Measurements from ENCODE around the gene LIMA1. TPM values are rescaled to one million over a fixed set of nuclear protein-coding genes. Genes with fewer than 3 reads are reported as not detected.
"Not testable (repeated sequence)": the region's sequence is repeated elsewhere in the genome, so short reads cannot be mapped to it uniquely, and the experiment has no call there.

Gene LIMA1
- total and polyA plus RNA-seq, 4 experiments from 2014 or later, result 4.9 to 14.9 (median 12.0) TPM

DNA sequence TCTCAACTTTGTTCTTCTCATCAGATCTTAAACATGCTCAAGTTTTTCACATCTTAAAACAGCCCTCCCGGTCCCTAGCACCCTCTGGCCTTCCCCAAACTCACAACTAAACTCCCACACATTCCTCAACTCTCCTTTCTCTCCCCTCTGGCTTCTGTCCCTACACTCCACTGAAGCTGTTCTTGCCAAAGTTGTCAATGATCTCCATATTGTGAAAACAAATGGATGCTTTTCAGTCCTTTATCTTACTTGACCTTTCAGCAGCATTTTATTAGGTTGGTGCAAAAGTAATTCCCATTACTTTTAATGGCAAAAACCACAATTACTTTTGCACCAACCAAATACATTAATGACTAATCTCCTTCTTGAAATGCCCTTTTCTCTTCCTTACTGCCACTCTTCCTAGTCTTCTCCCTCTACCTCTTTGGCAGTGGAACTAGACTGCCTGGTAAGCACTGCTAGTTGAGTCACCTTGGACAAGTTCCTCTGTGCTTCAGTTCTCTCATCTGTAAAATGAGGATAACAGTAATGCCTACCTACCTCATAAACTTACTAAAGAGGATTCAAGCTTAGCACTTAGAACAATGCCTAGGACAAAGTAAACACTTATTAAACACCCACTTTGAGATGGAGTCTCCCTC lies 132.2 kb downstream of the LIMA1 start:
- peak overlapping the region in 5 of 7 donors; percentile 5 to 71 (median 63) for H3K27ac Mint-ChIP-seq
- ChIA-PET POLR2A (ENCODE audit: partially characterized antibody) (no interaction called here), CTCF (ENCODE audit: partially characterized antibody) (no interaction called here)
- peaks cover 0 to 3% of the 10 kb centered on the region in 2 donors for H3K36me3 Mint-ChIP-seq
- no peaks in the 10 kb centered on the region for H3K9me3 Mint-ChIP-seq
- H3K4me3 Mint-ChIP-seq, result no peak overlapping the region
- H3K9me3 ChIP-seq (ENCODE audit: control insufficient read depth in 1 of 2, low read length in 2 of 2), result no peaks in the 10 kb centered on the region
- H3K4me1 ChIP-seq (ENCODE audit: insufficient read depth, low read length), result peaks cover 6% of the 10 kb centered on the region
- no peaks in the 10 kb centered on the region for H3K27me3 ChIP-seq (ENCODE audit: insufficient read depth, low read length)
- H3K27ac ChIP-seq (ENCODE audit: low read depth, low read length), result no peak overlapping the region
- intact Hi-C loops (cut with micrococcal nuclease), result no loop called here
- DNase-seq, result no peak
- H3K36me3 ChIP-seq (ENCODE audit: insufficient read depth, low read length), result no peaks in the 10 kb centered on the region
- peaks cover 16 to 22% (median 19%) of the 10 kb centered on the region in 4 donors for H3K4me1 Mint-ChIP-seq
- H3K4me3 ChIP-seq (ENCODE audit: low read length in 2 of 2), result no peak overlapping the region
- no peaks in the 10 kb centered on the region for H3K27me3 Mint-ChIP-seq

GRCh38 chr12:50149311-50149710 lies 134.0 kb downstream of the LIMA1 start:
- DNase-seq, result no peak
- Histone ChIP-seq H3K27me3 (ENCODE audit: insufficient read depth, low read length) (no peaks in the 10 kb centered on the region), H3K36me3 (ENCODE audit: insufficient read depth, low read length) (peaks cover 2% of the 10 kb centered on the region), H3K27ac (ENCODE audit: low read depth, low read length) (no peak overlapping the region), H3K4me3 (ENCODE audit: low read length in 2 of 2) (no peak overlapping the region), H3K4me1 (ENCODE audit: insufficient read depth, low read length) (peaks cover 6% of the 10 kb centered on the region), H3K9me3 (ENCODE audit: control insufficient read depth in 1 of 2, low read length in 2 of 2) (no peaks in the 10 kb centered on the region)
- CTCF ChIA-PET (ENCODE audit: partially characterized antibody), result interaction anchor here (1.1 to 1.5 kb wide), 2 partner anchors 13 to 17 kb away, joined by 4 read pairs; no protein-coding TSS in a partner anchor
- H3K4me3 Mint-ChIP-seq, result no peak overlapping the region
- no peaks in the 10 kb centered on the region for H3K27me3 Mint-ChIP-seq
- intact Hi-C loops (cut with micrococcal nuclease), result no loop called here
- H3K27ac Mint-ChIP-seq, result peak overlapping the region in 5 of 7 donors; percentile 22 to 79 (median 68)
- H3K36me3 Mint-ChIP-seq, result peaks cover 0 to 8% of the 10 kb centered on the region in 2 donors
- peaks cover 20 to 31% (median 25%) of the 10 kb centered on the region in 4 donors for H3K4me1 Mint-ChIP-seq
- no peaks in the 10 kb centered on the region for H3K9me3 Mint-ChIP-seq
- POLR2A ChIA-PET (ENCODE audit: partially characterized antibody), result interaction anchor here (1.3 kb wide), 1 partner anchor 38 kb away, joined by 4 read pairs; the partner anchor contains the start of gene COX14

DNA sequence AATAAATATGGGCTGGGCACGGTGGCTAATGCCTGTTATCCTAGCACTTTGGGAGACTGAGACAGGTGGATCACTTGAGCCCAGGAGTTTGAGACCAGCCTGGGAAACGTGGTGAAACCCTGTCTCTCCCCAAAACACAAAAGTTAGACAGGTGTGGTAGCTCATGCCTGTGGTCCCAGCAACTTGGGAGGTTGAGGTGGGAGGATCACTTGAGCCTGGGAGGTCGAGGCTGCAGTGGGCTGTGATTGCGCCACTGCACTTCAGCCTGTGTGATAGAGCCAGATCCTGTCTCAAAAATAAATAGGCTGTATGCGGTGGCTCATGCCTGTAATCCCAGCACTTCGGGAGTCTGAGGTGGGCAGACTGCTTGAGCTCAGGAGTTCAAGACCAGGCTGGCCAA lies 135.3 kb downstream of the LIMA1 start:
- H3K36me3 ChIP-seq (ENCODE audit: insufficient read depth, low read length), result peaks cover 11% of the 10 kb centered on the region
- H3K27me3 Mint-ChIP-seq; H3K9me3 ChIP-seq (ENCODE audit: control insufficient read depth in 1 of 2, low read length in 2 of 2); H3K27ac ChIP-seq (ENCODE audit: low read depth, low read length); intact Hi-C loops (cut with micrococcal nuclease); H3K4me1 ChIP-seq (ENCODE audit: insufficient read depth, low read length); H3K27me3 ChIP-seq (ENCODE audit: insufficient read depth, low read length); DNase-seq; H3K4me3 ChIP-seq (ENCODE audit: low read length in 2 of 2); H3K4me3 Mint-ChIP-seq; H3K27ac Mint-ChIP-seq; H3K9me3 Mint-ChIP-seq: not testable (repeated sequence)
- peaks cover 19 to 31% (median 25%) of the 10 kb centered on the region in 4 donors for H3K4me1 Mint-ChIP-seq
- peaks cover 0 to 12% of the 10 kb centered on the region in 2 donors for H3K36me3 Mint-ChIP-seq
- ChIA-PET POLR2A (ENCODE audit: partially characterized antibody) (interaction anchor here (0.7 to 1.3 kb wide), 2 partner anchors 63 to 78 kb away, joined by 3 read pairs; partner anchors contain the start of gene SMARCD1), CTCF (ENCODE audit: partially characterized antibody) (interaction anchor here (1.2 to 2.6 kb wide), 4 partner anchors 11 to 77 kb away, joined by 4 to 14 read pairs (median 8); partner anchors contain the start of gene COX14)

- Histone ChIP-seq H3K27me3 (ENCODE audit: insufficient read depth, low read length) (no peaks in the 10 kb centered on the region), H3K27ac (ENCODE audit: low read depth, low read length) (no peak overlapping the region), H3K36me3 (ENCODE audit: insufficient read depth, low read length) (peaks cover 11% of the 10 kb centered on the region), H3K4me3 (ENCODE audit: low read length in 2 of 2) (no peak overlapping the region), H3K4me1 (ENCODE audit: insufficient read depth, low read length) (peaks cover 6% of the 10 kb centered on the region), H3K9me3 (ENCODE audit: control insufficient read depth in 1 of 2, low read length in 2 of 2) (no peaks in the 10 kb centered on the region)
- intact Hi-C loops (cut with micrococcal nuclease), result no loop called here
- no peak overlapping the region for H3K4me3 Mint-ChIP-seq
- ChIA-PET CTCF (ENCODE audit: partially characterized antibody) (interaction anchor here (0.9 to 2.6 kb wide), 6 partner anchors 10 to 76 kb away, joined by 3 to 14 read pairs (median 6); partner anchors contain the start of gene COX14), POLR2A (ENCODE audit: partially characterized antibody) (interaction anchor here (0.7 to 1.3 kb wide), 4 partner anchors 9 to 77 kb away, joined by 3 to 4 read pairs (median 3); partner anchors contain the start of gene SMARCD1)
- H3K36me3 Mint-ChIP-seq, result peaks cover 0 to 19% of the 10 kb centered on the region in 2 donors
- no peak for DNase-seq
- no peaks in the 10 kb centered on the region for H3K9me3 Mint-ChIP-seq
- H3K27me3 Mint-ChIP-seq, result no peaks in the 10 kb centered on the region
- peaks cover 19 to 31% (median 24%) of the 10 kb centered on the region in 4 donors for H3K4me1 Mint-ChIP-seq
- H3K27ac Mint-ChIP-seq, result no peak overlapping the region
Measured at GRCh38 chr12:50147281-50147680, 136.0 kb downstream of the LIMA1 start.

DNA sequence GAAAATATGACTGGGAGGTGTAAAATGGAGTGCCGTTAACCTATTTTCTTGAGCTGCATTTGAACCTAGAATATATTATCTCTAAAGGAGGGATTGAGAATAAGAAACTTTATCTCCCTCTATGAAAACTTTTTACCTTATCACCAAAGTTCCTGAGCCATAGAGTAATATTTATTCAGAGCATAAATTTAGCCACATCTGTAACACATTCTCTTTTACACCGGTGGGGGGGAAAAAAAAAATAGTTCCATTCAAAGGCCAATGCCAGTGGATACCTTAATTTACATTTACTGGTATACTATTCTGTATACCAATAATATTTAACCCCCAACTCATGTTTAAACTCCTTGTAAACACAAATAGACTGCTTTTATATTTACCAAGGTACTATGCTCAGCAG lies 137.9 kb downstream of the LIMA1 start:
- intact Hi-C loops (cut with micrococcal nuclease), result no loop called here
- CTCF ChIA-PET (ENCODE audit: partially characterized antibody), result interaction anchor here (1.9 to 2.6 kb wide), 3 partner anchors 13 to 30 kb away, joined by 4 to 10 read pairs (median 8); no protein-coding TSS in a partner anchor
- Mint-ChIP-seq H3K9me3 (no peaks in the 10 kb centered on the region), H3K27ac (no peak overlapping the region), H3K36me3 (peaks cover 5 to 31% of the 10 kb centered on the region in 2 donors), H3K27me3 (no peaks in the 10 kb centered on the region), H3K4me3 (no peak overlapping the region), H3K4me1 (peaks cover 12 to 18% (median 15%) of the 10 kb centered on the region in 4 donors)
- POLR2A ChIA-PET (ENCODE audit: partially characterized antibody), result interaction anchor here (1.1 kb wide), 1 partner anchor 33 kb away, joined by 3 read pairs; the partner anchor contains the start of gene COX14
- no peak overlapping the region for H3K4me3 ChIP-seq (ENCODE audit: low read length in 2 of 2)
- no peak for DNase-seq
- H3K9me3 ChIP-seq (ENCODE audit: control insufficient read depth in 1 of 2, low read length in 2 of 2), result no peaks in the 10 kb centered on the region
- H3K27me3 ChIP-seq (ENCODE audit: insufficient read depth, low read length), result no peaks in the 10 kb centered on the region
- H3K36me3 ChIP-seq (ENCODE audit: insufficient read depth, low read length), result peaks cover 19% of the 10 kb centered on the region
- H3K4me1 ChIP-seq (ENCODE audit: insufficient read depth, low read length), result peaks cover 6% of the 10 kb centered on the region
- no peak overlapping the region for H3K27ac ChIP-seq (ENCODE audit: low read depth, low read length)

DNA sequence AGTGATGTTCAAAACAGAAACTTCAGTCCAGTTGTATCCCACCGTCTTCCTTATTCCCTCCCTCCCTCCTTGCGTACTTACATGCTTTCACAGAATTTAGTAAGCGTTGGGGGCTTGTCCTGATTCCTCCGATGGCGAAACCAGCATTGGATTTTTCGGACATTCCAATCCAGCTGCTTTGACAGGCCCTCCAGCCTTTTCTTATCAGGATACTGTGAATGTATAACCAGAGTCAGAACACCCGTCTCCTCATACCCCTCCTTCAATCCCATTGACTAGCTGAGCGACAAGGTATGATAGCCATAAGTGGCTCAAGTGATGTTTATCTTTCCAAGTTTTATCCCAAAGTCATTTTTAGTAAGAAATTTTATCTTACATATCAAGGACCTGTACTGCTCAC lies 140.3 kb downstream of the LIMA1 start:
- Mint-ChIP-seq H3K4me1 (peaks cover 4 to 14% (median 8%) of the 10 kb centered on the region in 4 donors), H3K9me3 (no peaks in the 10 kb centered on the region), H3K27ac (peak overlapping the region in 1 of 7 donors; percentile 15), H3K36me3 (peaks cover 11 to 40% of the 10 kb centered on the region in 2 donors), H3K4me3 (no peak overlapping the region), H3K27me3 (no peaks in the 10 kb centered on the region)
- Histone ChIP-seq H3K27ac (ENCODE audit: low read depth, low read length) (no peak overlapping the region), H3K9me3 (ENCODE audit: control insufficient read depth in 1 of 2, low read length in 2 of 2) (no peaks in the 10 kb centered on the region), H3K36me3 (ENCODE audit: insufficient read depth, low read length) (peaks cover 25% of the 10 kb centered on the region), H3K27me3 (ENCODE audit: insufficient read depth, low read length) (no peaks in the 10 kb centered on the region), H3K4me3 (ENCODE audit: low read length in 2 of 2) (no peak overlapping the region), H3K4me1 (ENCODE audit: insufficient read depth, low read length) (no peaks in the 10 kb centered on the region)
- no peak for DNase-seq
- ChIA-PET POLR2A (ENCODE audit: partially characterized antibody) (interaction anchor here (1.2 kb wide), 1 partner anchor 58 kb away, joined by 3 read pairs; the partner anchor contains the start of gene SMARCD1), CTCF (ENCODE audit: partially characterized antibody) (no interaction called here)
- intact Hi-C loops (cut with micrococcal nuclease), result no loop called here

- H3K4me3 Mint-ChIP-seq, result no peak overlapping the region
- Histone ChIP-seq H3K36me3 (ENCODE audit: insufficient read depth, low read length) (peaks cover 47% of the 10 kb centered on the region), H3K9me3 (ENCODE audit: control insufficient read depth in 1 of 2, low read length in 2 of 2) (no peaks in the 10 kb centered on the region), H3K27me3 (ENCODE audit: insufficient read depth, low read length) (no peaks in the 10 kb centered on the region), H3K4me3 (ENCODE audit: low read length in 2 of 2) (no peak overlapping the region), H3K27ac (ENCODE audit: low read depth, low read length) (no peak overlapping the region), H3K4me1 (ENCODE audit: insufficient read depth, low read length) (no peaks in the 10 kb centered on the region)
- ChIA-PET POLR2A (ENCODE audit: partially characterized antibody) (interaction anchor here (1.4 to 1.5 kb wide), 2 partner anchors 21 to 36 kb away, joined by 3 to 8 read pairs; partner anchors contain the start of gene COX14), CTCF (ENCODE audit: partially characterized antibody) (interaction anchor here (0.7 to 6.4 kb wide), 16 partner anchors 14 to 67 kb away, joined by 3 to 58 read pairs (median 4); partner anchors contain the start of genes CERS5 and COX14)
- peaks cover 38 to 69% of the 10 kb centered on the region in 2 donors for H3K36me3 Mint-ChIP-seq
- DNase-seq, result peak in 4 of 5 donors; percentile 48 to 54 (median 52)
- peak overlapping the region in 6 of 7 donors; percentile 14 to 84 (median 68) for H3K27ac Mint-ChIP-seq
- no peaks in the 10 kb centered on the region for H3K27me3 Mint-ChIP-seq
- peaks cover 12 to 28% (median 13%) of the 10 kb centered on the region in 4 donors for H3K4me1 Mint-ChIP-seq
- intact Hi-C loops (cut with micrococcal nuclease), result loop anchor here (1.0 to 5.0 kb wide), 4 partner anchors 20 to 182 kb away; partner anchors contain the start of gene COX14
- no peaks in the 10 kb centered on the region for H3K9me3 Mint-ChIP-seq
Measured at GRCh38 chr12:50132505-50133135, 150.7 kb downstream of the LIMA1 start.
